AG10803 (cell line): ENCODE results near the gene SNTG2.
"Not testable (repeated sequence)": the region's sequence is repeated elsewhere in the genome, so short reads cannot be mapped to it uniquely, and the experiment has no call there.

Experiments
- DNase-seq: peaks from one replicate; pipeline ENCODE4 v3.0.0; 2010; ENCODE audit warnings: low read depth
- H3K4me3 ChIP-seq: 2 replicates; pipeline ENCODE4 v1.5.1; 2011; ENCODE audit warnings: mild to moderate bottlenecking, low read length, control low read depth
- TF ChIP-seq, protein P1 (sequence below): conservative IDR thresholded peaks from 2 replicates; pipeline ENCODE4 v1.5.1; 2011; ENCODE audit warnings: mild to moderate bottlenecking, low read length, control low read depth, inconsistent platforms

Gene SNTG2

DNA sequence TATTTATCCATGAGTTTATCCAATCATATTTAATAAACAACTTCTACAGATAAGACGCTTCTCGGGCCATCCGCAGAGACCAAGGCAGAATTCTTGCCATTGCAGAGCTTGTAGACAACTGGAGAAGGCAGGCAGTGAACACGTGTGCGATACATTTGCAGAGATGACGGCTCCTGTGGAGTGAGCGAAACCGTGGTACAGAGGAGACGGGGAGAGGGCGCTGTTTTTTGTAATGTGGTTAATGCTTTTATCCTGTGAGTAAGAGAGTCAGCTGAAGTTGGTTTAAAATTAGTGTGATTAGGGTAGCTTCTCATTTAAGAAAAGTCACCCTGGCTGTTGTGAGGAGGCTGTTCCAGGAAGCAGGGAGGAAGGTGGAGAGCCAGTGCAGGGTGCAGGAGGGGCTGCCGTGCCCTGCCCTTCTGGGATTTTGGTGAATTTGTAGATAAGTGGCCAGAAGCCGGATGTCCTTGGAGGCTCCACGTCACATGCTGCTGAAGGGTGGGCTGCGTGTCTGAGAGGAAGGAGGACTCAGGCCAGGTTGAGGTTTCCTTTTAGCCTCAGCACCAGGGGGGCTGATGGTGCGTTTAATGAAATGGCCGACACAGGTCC is 151.4 kb downstream of the SNTG2 start:
- no peak overlapping the region for H3K4me3 ChIP-seq
- DNase-seq: no peak
- TF ChIP-seq, protein P1, sequence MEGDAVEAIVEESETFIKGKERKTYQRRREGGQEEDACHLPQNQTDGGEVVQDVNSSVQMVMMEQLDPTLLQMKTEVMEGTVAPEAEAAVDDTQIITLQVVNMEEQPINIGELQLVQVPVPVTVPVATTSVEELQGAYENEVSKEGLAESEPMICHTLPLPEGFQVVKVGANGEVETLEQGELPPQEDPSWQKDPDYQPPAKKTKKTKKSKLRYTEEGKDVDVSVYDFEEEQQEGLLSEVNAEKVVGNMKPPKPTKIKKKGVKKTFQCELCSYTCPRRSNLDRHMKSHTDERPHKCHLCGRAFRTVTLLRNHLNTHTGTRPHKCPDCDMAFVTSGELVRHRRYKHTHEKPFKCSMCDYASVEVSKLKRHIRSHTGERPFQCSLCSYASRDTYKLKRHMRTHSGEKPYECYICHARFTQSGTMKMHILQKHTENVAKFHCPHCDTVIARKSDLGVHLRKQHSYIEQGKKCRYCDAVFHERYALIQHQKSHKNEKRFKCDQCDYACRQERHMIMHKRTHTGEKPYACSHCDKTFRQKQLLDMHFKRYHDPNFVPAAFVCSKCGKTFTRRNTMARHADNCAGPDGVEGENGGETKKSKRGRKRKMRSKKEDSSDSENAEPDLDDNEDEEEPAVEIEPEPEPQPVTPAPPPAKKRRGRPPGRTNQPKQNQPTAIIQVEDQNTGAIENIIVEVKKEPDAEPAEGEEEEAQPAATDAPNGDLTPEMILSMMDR: no peak

DNA sequence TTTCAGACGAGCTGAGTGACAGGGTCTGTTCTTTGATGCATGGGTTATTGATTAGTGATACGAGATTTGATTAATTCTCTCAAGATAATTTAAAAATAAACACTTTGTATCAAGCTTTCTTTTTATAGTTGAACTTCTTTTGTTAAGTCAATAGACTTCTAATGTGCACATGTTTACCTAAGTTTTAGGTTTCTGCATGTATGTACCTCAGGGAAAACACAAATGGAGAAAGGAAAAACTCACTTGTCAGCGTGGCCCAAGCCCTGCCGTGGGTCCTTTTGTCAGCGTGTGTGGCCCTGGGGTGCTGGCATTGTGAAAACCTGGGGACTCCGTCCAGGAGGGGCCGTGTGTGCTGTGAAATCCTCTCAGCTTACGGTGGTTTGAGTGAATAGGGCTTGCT is 153.7 kb downstream of the SNTG2 start:
- H3K4me3 ChIP-seq: no peak overlapping the region
- TF ChIP-seq, protein P1: no peak
- DNase-seq: no peak

DNA sequence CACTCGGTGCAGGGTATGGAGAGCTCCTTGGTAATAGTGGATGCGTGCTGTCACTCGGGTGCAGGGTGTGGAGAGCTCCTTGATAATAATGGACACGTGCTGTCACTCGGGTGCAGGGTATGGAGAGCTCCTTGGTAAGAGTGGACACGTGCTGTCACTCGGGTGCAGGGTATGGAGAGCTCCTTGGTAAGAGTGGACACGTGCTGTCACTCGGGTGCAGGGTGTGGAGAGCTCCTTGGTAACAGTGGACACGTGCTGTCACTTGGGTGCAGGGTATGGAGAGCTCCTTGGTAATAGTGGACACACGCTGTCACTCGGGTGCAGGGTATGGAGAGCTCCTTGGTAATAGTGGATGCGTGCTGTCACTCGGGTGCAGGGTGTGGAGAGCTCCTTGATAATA is 155.7 kb downstream of the SNTG2 start:
- DNase-seq, H3K4me3 ChIP-seq: not testable (repeated sequence)

GRCh38 chr2:1115843-1116539 is 165.3 kb downstream of the SNTG2 start:
- TF ChIP-seq, protein P1: no peak
- no peak overlapping the region for H3K4me3 ChIP-seq
- DNase-seq: no peak

DNA sequence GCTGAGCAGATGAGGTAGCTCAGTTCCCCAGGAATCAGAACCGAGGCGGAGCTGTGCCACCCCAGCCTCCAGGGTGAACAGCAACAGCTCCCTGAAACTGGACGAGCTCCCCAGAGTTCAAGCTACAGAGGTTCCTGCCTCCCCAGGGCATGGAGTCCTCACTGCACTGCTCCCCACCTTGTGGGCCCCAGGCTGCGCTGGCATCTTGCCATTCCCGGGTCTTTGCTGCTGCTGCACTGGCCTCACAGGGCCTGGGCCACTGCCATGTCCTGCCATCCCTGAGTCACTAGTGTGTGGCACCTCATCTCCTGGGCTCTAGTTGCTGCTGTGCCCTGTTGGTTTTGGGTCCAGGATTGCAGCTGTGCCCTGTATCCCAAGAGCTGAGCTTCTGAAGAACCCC is 166.9 kb downstream of the SNTG2 start:
- H3K4me3 ChIP-seq: no peak overlapping the region
- no peak for DNase-seq
- TF ChIP-seq, protein P1: no peak

GRCh38 chr2:1125217-1125616 is 174.6 kb downstream of the SNTG2 start:
- no peak for DNase-seq
- TF ChIP-seq, protein P1: no peak
- no peak overlapping the region for H3K4me3 ChIP-seq

- no peak for DNase-seq
- H3K4me3 ChIP-seq: no peak overlapping the region
- TF ChIP-seq, protein P1: no peak
Observed at GRCh38 chr2:1125633-1126370, 175.2 kb downstream of the SNTG2 start.
